AG09309 (cell line): ENCODE data around the gene PTPRCAP.
A peak's percentile ranks its signal among the peaks of the same experiment; 100 is the strongest.

Experiments used
- DNase-seq: peaks from one replicate; pipeline ENCODE4 v3.0.0-alpha.2; 2010; ENCODE audit warnings: low read depth
- H3K4me3 ChIP-seq: 2 replicates; pipeline ENCODE4 v1.5.1; 2011; ENCODE audit warnings: mild to moderate bottlenecking, low read depth, low read length, moderate library complexity; ENCODE audit not compliant: control insufficient read depth
- TF ChIP-seq, protein P1 (sequence below): IDR thresholded peaks from 2 replicates; pipeline ENCODE4 v1.5.1; 2011; ENCODE audit warnings: mild to moderate bottlenecking, low read depth, low read length, inconsistent platforms; ENCODE audit not compliant: insufficient read depth, control insufficient read depth; ENCODE audit errors: missing control alignments

PTPRCAP gene

DNA sequence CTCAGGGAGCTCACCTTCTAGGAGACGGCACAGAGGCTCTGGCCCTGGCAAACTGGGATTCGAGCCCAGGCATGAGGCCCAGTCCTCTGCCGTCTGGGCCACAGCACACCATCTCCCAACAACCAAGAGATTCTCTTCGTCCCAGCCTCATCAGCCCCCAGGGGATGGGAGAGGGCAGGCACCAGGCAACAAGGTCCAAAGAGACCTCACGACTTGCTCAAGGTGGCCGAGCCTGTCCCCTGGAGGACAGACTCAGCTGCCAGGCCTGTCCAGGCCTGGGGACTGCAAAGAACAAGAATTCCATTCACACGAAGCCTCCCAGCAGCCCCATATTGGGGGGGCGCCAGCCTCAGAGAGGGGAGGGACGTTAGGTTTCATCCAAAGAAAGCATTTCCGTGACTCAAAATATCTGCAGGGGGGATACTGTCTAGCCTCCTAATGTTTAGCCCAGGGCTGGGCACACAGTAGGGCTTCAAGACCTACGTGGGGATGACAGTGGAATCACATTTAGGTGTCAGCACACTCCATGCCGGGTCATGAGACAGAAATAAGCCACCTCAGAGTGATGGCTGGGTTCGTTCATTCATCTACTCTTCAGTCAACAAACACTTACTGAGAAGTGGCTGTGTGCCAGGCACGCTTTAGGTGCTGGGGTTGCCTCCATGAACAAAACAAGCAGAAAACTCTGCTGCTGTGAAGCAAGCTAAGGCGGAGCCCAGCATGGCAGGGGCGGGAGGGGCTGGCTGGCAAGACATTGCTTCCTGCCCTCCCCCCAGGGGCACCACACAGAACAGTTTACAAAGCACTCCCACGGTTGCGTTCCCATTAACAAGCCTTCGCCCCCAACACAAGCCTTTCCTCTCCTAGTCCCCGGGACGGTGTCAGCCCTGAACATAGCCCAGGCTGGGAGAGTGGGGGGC lies 20.8 kb downstream of the PTPRCAP start:
- no peak overlapping the region for H3K4me3 ChIP-seq
- no peak for DNase-seq
- TF ChIP-seq, protein P1, sequence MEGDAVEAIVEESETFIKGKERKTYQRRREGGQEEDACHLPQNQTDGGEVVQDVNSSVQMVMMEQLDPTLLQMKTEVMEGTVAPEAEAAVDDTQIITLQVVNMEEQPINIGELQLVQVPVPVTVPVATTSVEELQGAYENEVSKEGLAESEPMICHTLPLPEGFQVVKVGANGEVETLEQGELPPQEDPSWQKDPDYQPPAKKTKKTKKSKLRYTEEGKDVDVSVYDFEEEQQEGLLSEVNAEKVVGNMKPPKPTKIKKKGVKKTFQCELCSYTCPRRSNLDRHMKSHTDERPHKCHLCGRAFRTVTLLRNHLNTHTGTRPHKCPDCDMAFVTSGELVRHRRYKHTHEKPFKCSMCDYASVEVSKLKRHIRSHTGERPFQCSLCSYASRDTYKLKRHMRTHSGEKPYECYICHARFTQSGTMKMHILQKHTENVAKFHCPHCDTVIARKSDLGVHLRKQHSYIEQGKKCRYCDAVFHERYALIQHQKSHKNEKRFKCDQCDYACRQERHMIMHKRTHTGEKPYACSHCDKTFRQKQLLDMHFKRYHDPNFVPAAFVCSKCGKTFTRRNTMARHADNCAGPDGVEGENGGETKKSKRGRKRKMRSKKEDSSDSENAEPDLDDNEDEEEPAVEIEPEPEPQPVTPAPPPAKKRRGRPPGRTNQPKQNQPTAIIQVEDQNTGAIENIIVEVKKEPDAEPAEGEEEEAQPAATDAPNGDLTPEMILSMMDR, result no peak

DNA sequence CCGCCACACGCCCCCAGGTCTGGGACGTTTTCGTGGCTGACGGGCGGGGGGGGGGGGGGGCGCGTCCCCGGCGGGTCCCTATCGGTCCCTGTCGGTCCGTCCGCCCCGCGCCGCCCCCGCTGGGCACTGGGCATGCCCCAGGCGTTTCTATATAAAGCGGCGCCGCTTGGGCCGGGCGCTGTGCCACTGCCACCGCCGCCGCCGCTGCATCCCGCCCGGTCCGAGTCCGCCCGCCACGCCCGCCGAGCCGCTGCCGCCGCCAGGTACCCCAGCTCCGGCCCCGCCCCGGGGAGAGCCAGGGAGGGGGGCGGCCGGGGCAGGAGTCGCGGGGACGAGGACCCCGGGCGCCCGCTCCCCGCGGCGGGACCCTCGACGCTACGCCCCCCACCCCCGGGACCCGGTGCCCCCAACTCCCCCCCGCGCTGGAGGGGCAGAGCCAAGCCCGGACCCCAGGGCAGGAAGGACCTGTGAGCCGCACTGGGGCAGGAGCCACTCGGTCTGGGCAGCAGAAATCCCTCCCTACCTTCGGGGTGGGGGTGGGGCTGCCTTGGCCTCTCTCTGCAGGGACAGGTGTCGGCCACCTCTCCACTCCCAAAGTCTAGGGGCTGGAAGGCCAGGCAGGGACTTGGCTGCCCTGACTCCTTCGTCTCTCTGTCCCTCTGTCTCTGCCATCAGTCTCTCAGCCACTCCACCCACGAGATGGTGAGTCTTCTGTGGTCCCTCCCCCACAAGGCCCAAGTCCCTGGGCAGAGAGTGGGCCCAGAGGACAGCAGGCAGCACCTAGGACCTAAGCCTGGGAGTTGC lies 21.8 kb downstream of the PTPRCAP start, which contains the start of gene CARNS1:
CARNS1 (plus strand) TSS at position 178 of the 804 bp plus-strand sequence; CDS start at position 700, 522 bp downstream.
- peak within 1 kb of the TSS; percentile 19 for H3K4me3 ChIP-seq
- DNase-seq, result no peak
- TF ChIP-seq, protein P1, result no peak

DNA sequence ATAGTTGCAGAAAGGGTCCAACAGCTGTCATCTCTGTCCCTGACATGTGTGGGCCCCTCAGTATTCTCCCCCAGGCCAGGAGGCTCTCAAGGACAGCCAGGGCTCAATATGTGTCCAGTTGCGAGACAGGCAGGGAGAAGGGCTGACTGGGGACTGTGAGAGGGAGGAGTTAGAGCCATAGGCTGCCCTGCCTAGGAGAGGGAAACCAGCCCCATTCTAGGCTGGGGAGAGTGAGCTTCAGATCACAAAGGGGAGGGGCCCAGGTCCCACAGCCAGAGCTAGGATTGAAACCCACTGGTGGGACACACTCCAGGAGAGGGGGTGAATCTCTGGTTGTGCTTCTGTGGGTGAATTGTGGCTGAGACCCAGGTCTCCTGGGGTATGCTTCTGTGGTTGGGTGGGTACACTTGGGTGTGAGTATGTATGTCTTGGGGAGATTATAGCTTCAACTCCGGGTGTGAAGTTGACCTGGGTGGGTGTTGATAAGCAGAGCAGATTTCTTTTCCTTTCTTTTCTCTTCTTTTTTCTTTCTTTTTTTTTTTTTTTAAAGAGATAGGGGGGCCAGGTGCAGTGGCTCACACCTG lies 24.1 kb downstream of the PTPRCAP start:
- TF ChIP-seq, protein P1, result no peak
- DNase-seq, result no peak
- no peak overlapping the region for H3K4me3 ChIP-seq

DNA sequence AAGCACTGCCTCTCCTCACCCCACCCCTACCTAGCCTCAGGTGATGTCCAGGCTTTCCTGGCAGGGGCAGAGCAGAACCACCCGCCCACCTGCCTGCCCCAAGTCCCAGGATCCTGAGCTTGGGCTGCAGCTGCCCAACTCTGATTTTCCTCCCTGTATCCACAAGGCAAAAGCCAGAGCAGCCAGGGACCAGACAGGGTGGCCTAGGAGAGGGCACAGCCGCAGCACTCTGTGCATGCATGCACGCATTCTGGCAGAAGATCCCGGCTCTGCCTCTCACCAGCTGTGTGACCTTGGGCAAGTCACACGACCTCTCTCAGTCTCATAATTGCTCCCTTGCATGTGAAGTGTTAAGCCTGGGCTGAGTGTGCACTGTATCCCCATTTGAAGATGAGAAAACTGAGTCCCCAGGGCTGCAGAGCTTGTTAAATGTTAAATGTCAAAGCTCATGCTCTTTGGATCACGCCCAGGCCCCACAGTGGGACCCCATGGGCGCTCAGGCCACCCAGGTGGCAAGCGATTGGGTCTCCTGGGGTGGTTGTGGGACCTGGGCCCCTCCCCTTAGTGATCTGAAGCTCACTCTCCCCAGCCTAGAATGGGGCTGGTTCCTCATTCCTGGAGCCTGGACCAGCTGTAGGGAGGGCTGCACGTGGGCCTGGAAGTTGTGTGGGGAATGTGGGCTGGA lies 24.8 kb downstream of the PTPRCAP start:
- H3K4me3 ChIP-seq, result no peak overlapping the region
- no peak for DNase-seq
- TF ChIP-seq, protein P1, result no peak

DNA sequence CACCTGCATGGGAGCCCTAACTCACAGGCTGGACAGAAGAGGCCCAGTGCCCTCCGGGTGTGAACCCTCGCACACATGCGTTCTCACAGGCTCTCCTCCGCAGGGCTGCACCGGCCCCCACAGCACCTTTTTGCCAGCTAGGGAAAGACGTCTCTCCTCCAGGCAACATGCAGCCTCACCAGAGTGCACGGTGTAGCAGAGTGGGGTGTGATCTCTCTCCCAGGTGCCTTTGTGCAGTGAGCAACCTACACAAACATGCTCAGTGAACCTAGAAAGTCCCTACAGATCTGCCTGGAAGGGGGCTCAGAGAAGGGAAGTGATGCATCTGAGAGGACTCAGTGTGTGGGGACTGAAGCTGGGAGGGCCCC lies 25.7 kb downstream of the PTPRCAP start:
- no peak for DNase-seq
- TF ChIP-seq, protein P1, result no peak

More for the DNA sequence above, 25.7 kb downstream of the PTPRCAP start:
- H3K4me3 ChIP-seq, result no peak overlapping the region
